ENCODE data around the gene TAF4B. TPM values are rescaled to one million over a fixed set of nuclear protein-coding genes. Genes with fewer than 3 reads are reported as not detected.
"Not testable (repeated sequence)": the region's sequence is repeated elsewhere in the genome, so short reads cannot be mapped to it uniquely, and the experiment has no call there.

Gene TAF4B
- total RNA-seq, 1 experiment from 2014 or later, result 2.4 TPM

DNA sequence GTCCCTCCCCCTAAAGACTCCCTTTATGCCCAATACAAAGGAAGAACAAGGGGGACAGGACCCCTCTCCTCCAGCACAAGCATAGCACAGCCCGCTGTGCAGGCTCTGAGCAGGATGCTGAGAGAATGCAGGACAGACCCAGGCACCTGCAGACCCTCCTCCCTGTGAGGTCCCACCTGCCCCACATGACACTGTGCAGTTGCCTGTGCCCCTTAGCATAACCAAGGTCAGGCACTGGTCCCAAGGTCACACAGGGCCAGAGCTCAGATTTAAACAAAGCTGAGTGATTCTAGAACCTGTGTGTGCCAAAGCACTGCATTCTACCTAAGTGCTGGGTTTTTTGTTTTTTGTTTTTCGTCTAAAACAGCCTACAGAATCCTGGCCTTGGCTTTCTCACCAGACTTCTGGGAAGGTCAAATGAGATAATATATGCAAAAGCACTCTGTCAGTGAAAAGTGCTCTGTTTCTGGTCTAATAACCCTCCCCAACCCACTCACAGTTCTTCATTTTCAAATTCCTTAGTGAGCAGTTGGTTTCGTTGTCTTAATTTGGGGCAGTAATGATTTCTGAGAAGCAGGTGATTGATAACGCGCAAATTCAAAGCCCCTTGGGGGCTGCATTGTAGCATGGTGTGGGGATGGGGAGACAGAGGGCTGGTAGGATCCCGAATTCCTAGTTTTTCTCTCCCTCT lies 196.4 kb downstream of the TAF4B start:
- no peak for DNase-seq (ENCODE audit: low read depth)

DNA sequence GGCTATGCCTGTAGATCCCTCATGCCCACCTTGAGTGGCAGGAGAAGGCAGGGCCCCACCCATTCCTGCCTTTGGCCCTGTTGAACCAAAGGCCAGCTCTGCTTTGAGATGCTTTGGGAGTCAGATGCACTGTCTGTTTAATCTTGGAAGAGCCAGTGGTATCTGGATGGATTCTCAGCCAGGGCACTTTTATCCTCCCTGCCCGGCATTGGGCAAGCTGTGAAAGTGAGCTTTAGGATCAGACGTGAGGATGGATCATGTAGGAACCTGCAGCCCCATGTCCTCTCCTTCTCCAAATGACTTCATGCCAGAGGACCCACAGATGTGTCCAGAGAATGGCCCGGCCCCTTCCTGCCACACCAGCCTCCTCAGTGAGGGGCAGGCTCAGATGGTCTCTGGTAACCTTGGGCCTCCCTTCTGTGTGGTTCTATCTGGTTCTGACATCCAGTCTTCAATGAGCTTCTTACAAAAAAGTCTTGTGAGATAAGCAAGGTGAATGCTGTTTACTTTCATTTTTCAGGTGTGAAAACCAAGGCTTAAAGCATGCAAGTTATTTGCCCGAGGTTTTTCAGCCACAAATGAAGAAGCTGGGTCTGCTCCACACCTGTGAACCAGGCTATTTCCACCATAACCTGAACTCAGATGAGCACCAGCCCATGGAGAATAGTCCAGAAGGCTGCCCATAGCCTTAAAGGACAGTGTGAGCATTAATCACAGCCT lies 198.3 kb downstream of the TAF4B start:
- DNase-seq (ENCODE audit: low read depth), result no peak

- DNase-seq (ENCODE audit: low read depth), result no peak
These were observed 198.9 kb downstream of the TAF4B start for GRCh38 chr18:26425148-26425531.

- DNase-seq (ENCODE audit: low read depth), result peak; percentile 83
These were observed 203.4 kb downstream of the TAF4B start for GRCh38 chr18:26429535-26430226.

DNA sequence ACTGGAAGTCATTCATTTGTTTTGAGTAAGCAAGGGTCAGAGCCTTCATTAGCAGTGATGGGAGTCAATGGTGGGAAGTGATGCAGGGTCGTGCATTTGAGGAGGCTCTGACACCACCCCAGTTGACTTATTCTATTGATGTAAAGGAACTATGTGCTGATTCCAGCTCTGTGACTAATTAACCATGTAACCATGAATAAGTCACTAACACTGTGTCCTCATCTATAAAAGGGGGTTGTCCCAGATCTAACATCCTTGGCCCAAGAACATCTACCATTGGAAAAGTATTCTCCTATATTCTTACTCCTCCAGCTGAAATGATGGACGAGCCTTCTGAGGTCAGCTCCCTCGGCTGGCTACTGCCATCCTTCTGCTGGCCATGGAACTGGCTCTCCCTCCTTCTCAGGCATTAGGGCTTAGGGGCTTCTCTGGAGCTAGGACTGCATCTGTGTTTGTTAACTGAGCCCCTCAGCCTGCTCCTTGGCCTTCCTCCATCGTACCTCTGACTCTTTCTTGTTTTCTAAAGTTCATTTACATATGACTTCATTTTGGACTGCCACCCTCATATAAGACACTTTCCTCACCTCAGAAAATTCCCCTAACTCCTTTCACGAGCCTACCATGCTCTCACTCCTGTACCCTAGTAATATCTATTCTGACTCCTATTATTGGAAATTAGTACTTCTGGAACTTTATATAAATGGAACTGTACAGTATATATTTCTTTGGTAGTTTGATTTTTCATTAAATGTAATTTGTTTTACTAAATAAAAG lies 206.6 kb downstream of the TAF4B start:
- DNase-seq (ENCODE audit: low read depth), result no peak

DNA sequence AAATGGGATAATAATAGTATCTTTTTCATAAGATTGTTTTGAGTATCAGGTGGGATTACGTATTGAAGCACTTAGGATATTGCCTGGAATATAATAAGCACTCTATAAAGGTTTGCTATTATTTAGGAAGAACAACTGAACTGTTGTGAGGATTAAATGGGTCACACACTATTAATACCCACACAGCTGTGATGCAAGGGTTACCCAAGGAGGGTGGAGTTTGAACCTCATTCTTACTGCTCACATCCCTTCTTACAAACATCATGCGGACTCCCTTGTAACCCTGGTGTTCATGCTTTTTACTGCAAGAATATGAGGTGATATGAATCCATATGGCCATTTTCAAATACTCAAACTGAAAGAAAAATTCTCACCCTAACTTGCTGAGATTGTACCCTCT lies 208.6 kb downstream of the TAF4B start:
- no peak for DNase-seq (ENCODE audit: low read depth)

DNA sequence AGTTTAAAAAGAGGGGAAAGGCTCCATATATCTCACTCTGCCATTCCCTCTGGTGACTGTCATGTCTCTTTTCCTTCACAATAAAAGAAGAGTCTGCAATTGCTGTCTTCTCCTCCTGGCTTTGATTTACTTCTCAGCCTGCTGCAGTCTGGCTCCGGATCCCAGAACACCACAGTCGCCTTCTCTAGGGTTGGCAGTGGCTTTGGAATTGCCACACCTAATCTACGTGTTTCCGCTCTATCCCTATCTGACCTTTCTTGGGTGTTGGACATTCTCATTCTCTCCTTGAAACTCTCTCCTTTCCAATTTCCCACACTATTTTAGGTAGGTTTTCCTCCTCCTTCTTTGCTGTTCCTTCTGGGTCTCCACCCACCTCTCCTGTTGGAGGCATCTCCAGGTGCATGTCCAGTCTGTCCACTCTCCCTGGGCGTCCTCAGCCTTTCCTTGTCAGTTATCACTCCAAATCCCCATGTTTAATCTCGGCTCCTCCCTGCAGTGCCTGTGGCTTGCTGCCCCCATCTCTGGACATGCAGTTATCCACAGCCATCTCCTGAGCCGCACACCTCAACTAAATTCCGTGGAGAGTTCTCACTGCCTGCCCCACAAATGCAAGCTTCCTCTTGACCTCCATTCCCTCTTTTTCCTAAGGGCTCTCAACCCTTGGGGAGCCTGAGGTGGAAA lies 209.3 kb downstream of the TAF4B start:
- DNase-seq (ENCODE audit: low read depth), result no peak

- DNase-seq (ENCODE audit: low read depth), result peak; percentile 76
These were observed 210.2 kb downstream of the TAF4B start for GRCh38 chr18:26436176-26437051.

GRCh38 chr18:26437634-26438033 lies 211.4 kb downstream of the TAF4B start:
- DNase-seq (ENCODE audit: low read depth), result not testable (repeated sequence)

- no peak for DNase-seq (ENCODE audit: low read depth)
These were observed 212.7 kb downstream of the TAF4B start for GRCh38 chr18:26438980-26439379.

DNA sequence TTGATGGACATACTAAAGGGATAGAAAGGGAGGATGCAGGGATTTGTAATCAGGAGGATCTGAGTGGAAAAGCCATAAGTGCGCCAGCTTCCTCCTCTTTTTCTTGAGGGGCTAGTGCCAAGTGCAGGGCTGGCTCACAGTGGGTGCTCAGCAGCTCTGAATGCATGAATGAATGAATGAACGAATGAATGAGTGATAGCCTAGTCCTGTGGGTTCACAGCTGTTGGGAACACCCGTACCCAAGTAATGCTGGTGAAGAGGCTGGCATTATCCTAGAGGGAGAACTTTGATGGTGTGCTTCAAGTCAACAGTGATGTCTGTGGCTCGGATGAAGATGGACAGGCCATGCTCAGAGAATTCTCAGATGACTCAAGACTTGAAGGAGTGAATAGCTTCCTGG lies 213.3 kb downstream of the TAF4B start:
- DNase-seq (ENCODE audit: low read depth), result no peak

DNA sequence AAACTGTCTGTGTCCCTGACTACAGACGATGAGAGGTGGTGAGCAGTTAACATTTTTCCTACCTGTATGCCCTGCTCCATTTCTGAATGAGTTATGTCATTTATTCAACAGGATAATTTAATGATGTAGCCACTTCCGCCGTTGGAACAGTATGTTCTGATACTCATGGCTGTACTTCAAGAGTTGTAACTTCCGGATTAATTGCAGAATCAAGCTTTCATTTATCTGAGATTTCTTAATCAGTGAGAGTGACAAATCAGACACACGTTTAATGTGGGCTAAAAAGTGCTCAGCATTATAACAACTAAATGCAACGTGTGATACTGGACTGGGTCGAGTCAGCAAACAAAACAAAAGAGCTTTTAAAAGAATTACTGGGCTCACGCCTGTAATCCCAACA lies 214.4 kb downstream of the TAF4B start:
- DNase-seq (ENCODE audit: low read depth), result peak; percentile 19

Other genes with a start within 250 kb of the TAF4B start
- gene SS18, start 135.8 kb upstream of the TAF4B start, total RNA-seq (2014; rRNA removed), result 114 and 138 TPM in 2 replicates
- not detected in 2 replicates for gene PSMA8, start 92.6 kb upstream of the TAF4B start, total RNA-seq (2014; rRNA removed)